H1 (cell line): Measurements from ENCODE around the gene MAP3K1. TPM values are rescaled to one million over a fixed set of nuclear protein-coding genes. Genes with fewer than 3 reads are reported as not detected.

Experiments used
- CHD7 ChIP-seq: fragments of 300-600 bp; sonication (generic); IDR thresholded peaks from 2 replicates; pipeline ENCODE4 v1.7.1; 2012; ENCODE audit warnings: low read length, moderate library complexity, mild to moderate bottlenecking, inconsistent platforms; ENCODE audit not compliant: insufficient replicate concordance
- MAFK ChIP-seq: IDR thresholded peaks from 2 replicates; pipeline ENCODE4 v1.6.1; 2012; ENCODE audit warnings: low read depth, mild to moderate bottlenecking, improper control_type of control experiment, low read length
- MAX ChIP-seq: IDR thresholded peaks from 2 replicates; pipeline ENCODE4 v1.6.1; 2012; ENCODE audit warnings: inconsistent platforms
- POLR2AphosphoS5 ChIP-seq: IDR thresholded peaks from 2 replicates; pipeline ENCODE4 v1.6.1; 2011; ENCODE audit warnings: low read depth, low read length
- SAP30 ChIP-seq: fragments of 300-600 bp; sonication (generic); IDR thresholded peaks from 2 replicates; pipeline ENCODE4 v1.7.1; 2012; ENCODE audit warnings: low read length, moderate library complexity, mild to moderate bottlenecking, inconsistent platforms; ENCODE audit not compliant: insufficient read depth, insufficient replicate concordance
- TAF1 ChIP-seq: IDR thresholded peaks from 2 replicates; pipeline ENCODE4 v1.6.1; 2011; ENCODE audit warnings: mild to moderate bottlenecking, low read depth, low read length
- TAF7 ChIP-seq: optimal IDR thresholded peaks from 2 replicates; pipeline ENCODE3; 2011; ENCODE audit warnings: low read depth, mild to moderate bottlenecking, inconsistent platforms, low read length, moderate library complexity, borderline replicate concordance
- TBP ChIP-seq: IDR thresholded peaks from 2 replicates; pipeline ENCODE4 v1.6.1; 2011; ENCODE audit warnings: low read depth, low read length, improper control_type of control experiment
- TEAD4 ChIP-seq: IDR thresholded peaks from 2 replicates; pipeline ENCODE4 v1.6.1; 2012; ENCODE audit warnings: low read depth, low read length, inconsistent platforms, mixed read lengths
- YY1 ChIP-seq: IDR thresholded peaks from 2 replicates; pipeline ENCODE4 v1.6.1; 2011; ENCODE audit warnings: low read depth, mild to moderate bottlenecking, low read length
- polyA plus RNA-seq, 7 experiments: library from polyadenylated mRNA; depleted of rRNA in 3 of 7; stranded (reverse) in 5 of 7; unstranded in 2 of 7; fragments of >200 nt in 5 of 7; fragments of 200-250 nt in 2 of 7; gene quantifications; 1 replicate in 5 of 7; 2 replicates in 1 of 7; 4 replicates in 1 of 7; pipeline versions ENCODE4 v1.2.1 to v1.2.3, GENCODE V29; 2011 to 2013; ENCODE audit warnings: missing spikeins in 2 of 7, mixed read lengths in 2 of 7
- total RNA-seq: library from RNA; stranded (reverse); fragmentation: NEBNext Ultra II Directional; extraction: Animal tissue kit (Norgen Biotek cat#: 25700); gene quantifications from 2 replicates; pipeline ENCODE4 v1.2.1, GENCODE V29; 2021

Gene MAP3K1
- total and polyA plus RNA-seq, 2 of the 8 experiments (the other 6 are each of a cell fraction or from before 2014, with no cell fraction given): 3.9 to 11.8 TPM

GRCh38 chr5:56909294-56910209, 94.2 kb downstream of the MAP3K1 start, which contains the start of gene SETD9 (continued):
- TF ChIP-seq CHD7 (no peak), SAP30 (no peak), TAF7 (peak; percentile 61), MAX (peak; percentile 75), MAFK (no peak), YY1 (peak; percentile 36; the same call in 1 of the 2 replicates), TAF1 (peak; percentile 97), POLR2AphosphoS5 (peak; percentile 94), TBP (peak; percentile 89), TEAD4 (no peak)
